Cortex of kidney (tissue), 1 donor: ENCODE data around the gene APMAP.
"Not testable (repeated sequence)": the region's sequence is repeated elsewhere in the genome, so short reads cannot be mapped to it uniquely, and the experiment has no call there.

Experiments
- DNase-seq: peaks from one replicate; lab custom pipeline; 2025; lab: John Stamatoyannopoulos, UW

APMAP gene

DNA sequence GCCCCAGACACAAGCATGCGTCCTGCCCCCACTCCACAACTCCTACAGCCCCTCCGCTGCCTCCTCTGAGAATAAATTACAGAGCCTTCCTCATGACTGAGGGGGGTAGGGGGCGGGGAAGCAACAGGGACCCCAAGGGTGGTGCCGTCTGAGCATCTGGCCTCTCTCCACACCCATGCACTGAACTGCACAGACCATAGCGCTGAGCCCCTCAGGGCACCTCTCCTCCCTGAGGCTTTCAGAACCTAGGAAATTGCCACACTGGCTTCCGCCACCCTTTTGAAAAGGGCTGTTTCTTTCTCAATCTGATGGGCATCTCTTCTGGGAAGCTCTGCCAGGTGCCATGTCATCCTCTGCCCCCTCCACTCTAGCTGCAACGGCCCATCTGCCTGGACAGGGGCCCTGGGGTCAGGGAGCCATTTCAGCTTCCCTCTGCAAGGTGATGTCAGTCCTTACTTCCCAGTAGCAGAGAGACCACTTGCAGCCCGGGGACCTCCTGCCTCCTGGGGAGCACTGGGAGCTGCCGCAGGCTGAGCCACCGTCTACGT is 40.9 kb downstream of the APMAP start:
- no peak for DNase-seq

DNA sequence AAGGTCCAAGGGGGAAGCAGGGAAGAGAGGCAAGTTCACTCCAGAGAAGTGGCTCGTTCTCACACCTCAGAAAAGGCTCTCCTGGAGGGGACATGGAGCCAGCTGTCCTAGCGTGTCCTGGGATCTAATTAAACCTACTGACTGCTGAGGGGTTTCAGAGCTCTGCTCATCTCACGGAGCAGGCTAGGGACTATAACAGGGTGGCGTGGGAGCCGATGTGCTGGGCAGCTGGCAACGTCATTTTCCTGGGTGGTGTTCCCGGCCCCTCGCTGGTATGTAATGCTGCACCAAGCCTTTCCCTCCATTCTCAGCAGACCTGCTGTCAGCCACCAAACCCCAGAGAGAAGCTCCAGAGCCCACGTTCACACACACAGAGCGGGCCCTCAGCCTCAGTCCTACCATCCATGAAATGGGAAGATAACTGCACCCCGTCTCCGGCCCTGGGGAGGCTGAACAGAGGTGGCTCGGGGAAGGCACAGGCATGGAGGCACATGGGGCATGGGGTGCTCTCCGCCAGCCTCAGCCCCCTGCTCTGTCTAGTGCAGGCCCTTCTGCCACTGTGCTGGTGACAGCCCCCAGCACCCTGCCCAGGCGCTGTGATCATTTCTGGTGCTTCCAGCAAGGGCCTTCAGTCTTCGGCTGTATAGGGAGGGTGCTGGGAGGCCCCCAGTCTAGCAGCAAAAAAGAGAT is 41.6 kb downstream of the APMAP start:
- DNase-seq, result no peak

DNA sequence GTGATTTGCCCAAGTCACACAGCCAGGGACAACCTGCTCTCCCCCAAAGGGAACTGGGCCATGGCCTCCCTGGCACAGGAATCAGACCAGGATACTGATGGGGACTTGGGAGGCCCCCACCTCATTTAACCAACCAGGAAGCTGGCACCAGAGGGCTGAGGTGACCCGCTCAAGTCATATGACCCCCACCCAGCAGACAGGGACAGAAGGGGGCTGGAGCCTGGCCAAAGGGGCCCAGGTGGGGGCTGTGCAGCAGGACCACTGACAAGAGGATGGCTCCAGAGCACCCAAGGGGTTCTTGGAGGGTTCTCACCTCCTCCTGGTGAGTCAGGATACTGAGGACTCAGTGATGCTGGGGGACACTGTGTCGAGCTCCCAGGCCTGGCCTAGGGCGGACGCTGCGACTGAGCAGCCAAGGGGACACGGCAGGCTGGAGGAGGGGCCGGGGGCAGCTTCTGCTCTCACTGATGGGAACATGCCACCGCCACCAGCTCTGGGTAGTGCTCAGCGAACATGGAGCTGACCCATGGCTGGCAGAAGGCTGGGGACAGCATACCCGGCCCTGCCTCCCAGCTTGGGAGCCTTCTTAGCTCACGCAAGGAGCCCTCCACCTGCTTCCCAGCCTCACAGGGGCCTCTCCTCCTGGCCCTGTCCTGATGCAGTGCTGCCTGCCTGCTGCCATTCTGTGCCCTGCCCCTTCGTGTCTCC is 42.3 kb downstream of the APMAP start:
- no peak for DNase-seq

DNA sequence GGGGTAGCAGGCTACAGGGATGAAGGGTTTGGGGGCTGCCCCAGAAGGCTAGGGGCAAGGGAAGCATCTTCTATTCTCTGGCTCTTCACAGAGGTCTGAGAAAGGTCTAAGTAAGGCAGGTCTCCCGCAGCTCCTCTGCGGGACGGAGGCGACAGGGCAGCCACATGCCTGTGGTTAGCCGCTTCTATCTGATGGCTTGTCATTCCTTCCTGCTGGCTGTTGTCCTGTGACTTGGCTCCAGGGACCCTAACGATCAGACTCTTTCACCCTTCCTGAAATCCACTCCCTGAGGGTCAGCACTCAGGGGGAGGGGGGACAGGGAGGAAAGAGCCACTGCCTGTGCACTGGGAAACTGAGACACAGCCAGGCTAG is 42.8 kb downstream of the APMAP start:
- no peak for DNase-seq

DNA sequence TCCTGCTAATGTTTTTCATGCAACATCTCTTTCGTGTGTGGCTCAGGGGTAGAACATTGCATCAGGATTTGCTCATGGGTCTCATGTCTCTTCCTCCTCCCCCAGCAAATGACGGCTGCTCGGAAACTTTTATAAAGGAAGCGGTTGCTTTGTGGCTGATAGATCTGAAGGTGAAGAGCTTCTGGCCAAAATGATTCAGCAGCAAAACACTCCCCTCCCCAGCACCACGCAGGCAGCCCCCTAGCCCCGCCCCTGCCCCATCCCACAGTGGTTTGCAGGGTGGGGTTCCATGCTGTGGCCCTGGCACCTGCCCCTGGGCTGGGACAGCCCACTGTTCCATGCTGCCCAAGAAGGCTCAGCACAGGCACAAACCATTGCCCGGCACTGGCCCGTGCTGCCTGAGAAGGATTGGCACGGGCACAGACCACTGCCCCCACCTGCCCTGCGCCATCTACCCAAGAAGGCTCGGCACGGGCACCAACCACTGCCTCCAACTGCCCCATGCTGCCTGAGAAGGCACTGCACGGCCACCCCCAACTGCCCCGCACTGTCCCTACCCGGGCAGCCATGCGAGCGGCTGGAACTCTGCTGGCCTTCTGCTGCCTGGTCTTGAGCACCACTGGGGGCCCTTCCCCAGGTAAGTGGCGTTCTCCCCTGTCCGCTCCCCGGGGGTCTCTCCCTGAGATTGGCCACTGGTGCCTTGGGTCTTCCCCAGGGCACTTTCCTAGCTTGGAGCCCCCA is 43.4 kb downstream of the APMAP start, which contains the start of gene CST7:
TSS of gene CST7 (plus strand) at position 331 of the 741 bp plus-strand sequence. CDS start at position 568, 237 bp downstream.
- no peak for DNase-seq

DNA sequence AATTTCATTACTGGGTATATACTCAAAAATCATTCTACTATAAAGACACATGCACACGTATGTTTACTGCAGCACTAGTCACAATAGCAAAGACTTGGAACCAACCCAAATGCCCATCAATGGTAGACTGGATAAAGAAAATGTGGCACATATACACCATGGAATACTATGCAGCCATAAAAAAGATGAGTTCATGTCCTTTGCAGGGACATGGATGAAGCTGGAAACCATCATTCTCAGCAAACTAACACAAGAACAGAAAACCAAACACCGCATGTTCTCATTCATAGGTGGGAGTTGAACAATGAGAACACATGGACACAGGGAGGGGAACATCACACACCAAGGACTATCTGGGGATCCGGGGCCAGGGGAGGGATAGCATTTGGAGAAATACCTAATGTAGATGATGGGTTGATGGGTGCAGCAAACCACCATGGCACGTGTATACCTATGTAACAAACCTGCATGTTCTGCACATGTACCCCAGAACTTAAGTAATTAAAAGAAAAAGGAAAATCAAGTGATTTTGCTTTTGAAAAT is 44.1 kb downstream of the APMAP start:
- not testable (repeated sequence) for DNase-seq

DNA sequence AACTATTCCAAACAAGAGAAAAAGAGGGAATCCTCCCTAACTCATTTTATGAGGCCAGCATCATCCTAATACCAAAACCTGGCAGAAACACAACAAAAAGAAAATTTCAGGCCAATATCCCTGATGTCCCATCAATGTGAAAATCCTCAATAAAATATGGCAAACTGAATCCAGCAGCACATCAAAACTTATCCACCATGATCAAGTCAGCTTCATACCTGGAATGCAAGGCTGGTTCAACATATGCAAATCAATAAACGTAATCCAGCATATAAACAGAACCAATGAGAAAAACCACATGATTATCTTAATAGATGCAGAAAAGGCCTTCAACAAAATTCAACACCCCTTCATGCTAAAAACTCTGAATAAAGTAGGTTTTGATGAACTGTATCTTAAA is 46.2 kb downstream of the APMAP start:
- DNase-seq, result not testable (repeated sequence)

DNA sequence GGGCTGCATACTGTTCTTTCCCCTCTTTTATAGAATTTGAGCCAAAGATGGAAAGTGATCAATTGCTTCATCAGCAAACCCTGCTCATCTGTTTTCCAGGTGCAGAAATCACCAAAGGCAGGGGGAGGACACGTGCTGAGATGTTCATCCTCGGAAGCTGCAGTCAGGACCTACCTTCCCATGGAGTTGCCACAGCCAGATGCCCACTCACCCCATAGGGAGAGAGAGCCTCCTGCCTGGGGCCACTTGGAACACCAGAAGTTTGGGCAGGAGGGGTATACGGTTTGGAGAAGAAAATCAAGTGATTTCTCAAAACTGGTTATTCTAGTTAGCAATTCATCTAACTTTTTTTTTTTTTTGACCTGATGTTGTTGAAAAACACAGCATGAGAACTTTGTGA is 48.8 kb downstream of the APMAP start:
- no peak for DNase-seq

DNA sequence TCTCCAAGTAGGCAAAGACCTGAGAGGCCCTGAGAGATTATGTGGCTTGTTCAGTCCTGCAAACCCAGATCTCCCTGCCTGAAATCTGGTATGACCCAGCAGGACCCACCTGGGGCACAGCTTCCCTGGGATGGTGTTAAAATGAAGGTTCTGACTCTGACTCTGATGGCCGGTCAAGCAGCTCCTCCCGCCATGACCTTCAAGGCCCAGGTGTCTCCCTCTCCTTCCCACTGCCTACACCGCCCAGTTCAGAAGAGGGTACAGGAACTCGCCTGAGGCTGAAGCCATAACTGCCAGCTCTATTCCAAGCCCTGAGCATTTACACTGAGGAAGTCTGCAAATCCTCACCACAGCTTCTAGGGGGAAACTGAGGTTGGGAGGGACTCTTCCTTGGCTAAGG is 49.4 kb downstream of the APMAP start:
- DNase-seq, result no peak

DNA sequence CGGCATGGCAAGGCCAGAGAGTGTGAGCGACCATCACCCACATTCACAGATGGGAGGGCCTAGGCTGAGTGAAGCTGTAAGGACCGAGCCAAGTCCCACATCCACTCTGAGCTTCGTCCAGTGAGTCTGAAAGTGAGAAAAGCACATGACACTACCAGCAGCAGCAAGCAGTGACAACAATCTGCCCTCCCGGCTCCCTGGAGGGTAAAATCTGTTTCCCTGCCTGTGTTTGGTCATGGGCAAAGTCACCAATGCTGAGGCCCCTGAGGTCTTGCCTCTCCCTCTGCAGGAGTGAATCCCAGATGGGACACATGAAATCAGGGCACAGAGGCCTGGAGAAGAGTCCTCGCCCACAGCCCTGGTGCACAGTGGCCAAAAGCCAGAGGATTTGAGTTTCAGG is 49.9 kb downstream of the APMAP start:
- DNase-seq, result no peak

DNA sequence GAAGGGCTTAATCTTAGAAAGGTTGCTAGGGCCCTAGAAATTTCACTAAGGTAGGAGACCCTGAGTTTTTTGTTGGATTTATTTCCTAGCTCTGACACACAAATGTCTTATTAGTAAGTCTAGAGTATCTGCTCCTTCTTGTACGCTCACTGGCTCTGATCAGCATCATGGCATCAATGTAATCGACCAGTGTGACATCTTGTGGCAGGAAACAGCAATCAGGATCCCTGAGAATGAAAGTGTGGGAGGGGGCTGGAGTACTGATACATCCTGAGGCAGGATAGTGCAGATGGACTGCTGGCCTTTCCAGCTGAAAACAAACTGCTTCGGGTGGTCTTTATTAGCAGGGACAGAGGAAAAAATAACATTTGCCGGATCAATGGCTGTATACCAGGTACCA is 53.5 kb downstream of the APMAP start:
- DNase-seq, result no peak

DNA sequence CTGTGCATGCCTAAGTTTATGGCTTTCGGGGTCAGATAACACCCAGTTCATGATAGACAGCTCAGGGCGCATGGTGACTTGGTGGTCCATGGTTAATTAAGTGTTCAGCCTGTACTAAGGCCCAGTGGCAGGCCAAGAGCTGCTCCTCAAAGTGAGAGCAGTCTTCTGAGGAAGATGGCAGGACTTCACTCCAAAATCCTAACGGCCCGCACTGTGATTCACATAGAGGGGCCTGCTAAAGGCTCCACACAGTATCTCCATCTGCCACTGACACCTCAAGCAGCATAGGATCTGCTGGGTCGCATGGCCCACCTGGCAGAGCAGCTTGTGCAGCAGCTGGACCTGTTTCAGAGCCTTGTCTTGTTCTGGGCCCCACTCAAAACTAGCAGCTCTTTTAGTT is 54.1 kb downstream of the APMAP start:
- DNase-seq, result no peak

DNA sequence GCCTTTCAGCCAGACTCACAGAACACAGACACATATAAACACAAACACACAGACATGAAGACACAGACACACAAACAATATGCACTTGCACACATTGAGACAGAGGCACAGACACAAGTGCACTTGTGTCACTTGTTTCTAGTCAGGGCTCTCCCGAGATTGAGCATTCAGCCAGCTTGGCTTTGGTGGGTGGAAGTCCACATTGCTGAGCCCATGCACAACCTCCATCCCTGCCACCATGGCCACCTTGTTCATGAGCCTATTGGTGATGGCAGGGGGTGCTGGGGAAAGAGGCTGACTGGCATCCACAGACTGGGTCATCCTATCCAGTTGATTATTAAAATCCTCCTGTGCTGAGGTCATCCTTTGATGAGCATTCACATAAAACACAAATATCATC is 55.0 kb downstream of the APMAP start:
- no peak for DNase-seq

DNA sequence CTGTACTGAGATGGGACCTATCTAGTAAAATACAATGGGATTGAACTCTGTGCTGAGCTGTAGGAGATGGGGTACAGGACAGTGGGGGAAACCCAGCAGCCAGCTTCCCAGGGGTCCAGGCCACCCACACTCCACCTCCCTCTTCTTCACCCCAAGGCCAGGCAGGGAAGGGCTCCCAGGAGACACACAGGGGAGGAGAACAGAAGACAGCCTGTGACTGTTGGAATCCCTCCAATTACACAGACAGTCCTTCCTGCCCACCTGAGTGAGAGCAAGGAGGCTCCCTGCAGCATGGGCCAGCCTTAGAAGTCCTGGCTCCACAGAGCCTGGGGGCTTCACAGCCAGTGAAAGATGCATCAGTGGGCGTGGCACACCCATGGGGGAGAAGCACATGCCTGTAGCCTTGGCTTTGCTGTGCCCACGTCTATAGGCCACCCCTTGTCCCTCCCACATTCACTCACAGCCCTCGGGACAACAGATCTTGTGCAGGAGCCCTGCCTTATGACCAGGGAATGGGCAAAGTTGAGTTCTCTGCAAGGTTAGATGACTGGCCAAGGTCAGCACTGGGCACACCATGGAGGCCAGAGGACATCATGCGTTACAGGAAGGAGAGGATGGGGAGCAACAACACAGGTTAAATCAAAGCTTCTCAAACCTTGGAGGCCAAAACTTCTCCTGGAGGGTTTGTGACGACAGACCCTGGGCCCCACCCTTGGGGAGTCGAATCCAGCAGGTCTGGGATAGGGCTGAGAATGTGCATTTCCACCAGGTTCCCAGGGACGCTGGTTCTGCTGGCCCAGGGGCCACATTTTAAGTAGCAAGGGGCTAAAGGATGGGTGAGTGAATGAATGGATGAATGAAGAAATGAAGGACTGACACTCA is 55.8 kb downstream of the APMAP start:
- no peak for DNase-seq

DNA sequence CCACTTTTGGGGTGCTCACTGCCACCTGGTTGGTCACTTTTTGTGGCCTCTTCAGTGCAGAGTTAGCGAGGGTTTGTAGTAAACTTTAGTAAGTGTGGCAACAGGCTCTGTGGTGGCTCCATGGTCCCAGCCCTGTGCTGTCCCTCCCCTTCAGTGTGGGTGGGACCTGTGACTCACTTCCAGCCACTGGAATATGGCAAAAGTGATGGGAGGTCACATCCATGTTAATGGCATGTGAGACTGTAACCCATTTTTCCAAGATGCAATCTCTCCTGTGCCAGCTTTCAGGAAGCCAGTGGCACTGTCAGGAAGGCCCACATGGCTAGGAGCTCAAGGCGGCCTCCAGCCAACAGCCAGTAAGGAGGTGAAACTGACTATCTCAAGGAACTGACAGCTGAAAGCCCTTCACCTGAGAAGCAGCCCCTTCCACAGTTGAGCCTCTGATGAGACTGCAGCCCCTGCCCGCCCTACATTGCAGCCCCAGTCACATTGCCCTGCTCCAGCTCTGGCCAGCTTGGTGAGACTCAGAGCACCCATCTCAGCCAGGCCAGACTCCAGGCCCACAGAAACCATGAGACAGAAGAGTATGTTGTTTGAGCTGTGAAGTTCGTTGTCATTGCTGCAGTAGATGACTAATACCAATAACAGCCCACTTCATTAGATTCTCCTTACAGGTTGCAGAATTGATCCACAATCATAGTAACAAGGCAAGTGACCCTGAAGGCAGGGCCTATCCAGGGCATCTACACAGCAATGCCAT is 56.6 kb downstream of the APMAP start:
- DNase-seq, result no peak

DNA sequence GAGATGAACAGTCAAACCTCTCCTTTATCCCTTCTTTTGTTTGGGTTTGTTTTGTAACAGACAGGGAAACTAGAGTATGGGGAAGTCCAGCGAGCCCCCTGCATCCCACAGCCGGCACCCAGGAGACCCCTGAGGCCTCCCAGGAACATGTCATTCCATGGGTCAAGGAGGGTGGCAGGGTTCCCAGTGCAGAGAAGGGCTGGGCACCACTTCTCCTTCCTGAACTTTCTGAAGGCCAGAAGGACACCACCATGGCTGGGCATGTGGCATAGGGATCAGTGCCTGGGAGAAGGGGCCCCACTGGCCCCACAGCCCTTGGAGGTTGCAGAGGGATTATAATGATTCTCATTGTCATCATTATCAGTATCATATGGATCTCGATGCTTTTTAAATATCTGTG is 57.4 kb downstream of the APMAP start:
- DNase-seq, result no peak

DNA sequence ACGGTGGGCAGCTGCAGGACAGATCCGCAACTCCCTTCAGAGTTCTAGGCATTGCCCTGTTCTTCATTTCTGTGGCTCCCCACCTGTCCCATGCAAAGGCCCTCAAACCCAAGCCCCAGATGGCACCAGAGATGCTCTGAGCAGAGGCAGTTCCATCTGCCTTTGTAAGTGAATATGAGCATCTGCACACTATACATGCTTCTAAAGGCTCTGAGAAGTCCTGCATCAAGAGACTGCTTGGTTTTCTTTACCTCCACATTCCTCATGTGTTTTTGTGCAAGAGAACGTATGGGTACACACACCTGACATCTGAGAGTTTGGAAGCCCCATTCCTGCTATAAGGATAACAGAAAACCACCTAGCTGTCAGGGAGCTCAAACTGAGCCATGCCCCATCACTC is 57.8 kb downstream of the APMAP start:
- DNase-seq, result no peak

DNA sequence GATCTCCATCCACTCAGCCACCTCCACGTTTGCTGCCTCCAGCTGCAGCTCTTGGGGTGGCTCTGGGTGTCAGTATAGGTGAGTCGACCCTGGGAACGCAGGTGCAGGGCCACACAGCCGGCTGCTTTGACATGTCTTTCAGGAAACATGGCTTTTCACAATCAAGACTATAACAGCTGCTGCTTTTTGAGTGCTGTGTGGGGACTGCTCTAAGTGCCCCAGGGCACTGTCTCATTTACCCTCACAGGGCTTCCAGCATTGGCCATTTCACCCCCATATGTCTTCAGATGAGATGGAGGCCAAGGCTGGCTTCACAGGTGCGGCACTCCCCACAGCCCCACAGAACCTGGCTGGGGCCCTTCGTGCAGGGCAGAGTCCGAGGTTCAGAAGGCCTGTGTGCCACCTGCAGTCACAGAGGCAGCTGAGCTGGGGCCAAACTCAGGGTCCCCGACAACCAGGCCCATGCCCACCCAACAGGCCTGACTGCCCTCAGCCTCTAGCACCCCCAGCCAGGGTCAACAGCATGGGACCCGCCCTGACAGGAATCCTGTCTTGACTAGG is 58.4 kb downstream of the APMAP start:
- DNase-seq, result no peak

DNA sequence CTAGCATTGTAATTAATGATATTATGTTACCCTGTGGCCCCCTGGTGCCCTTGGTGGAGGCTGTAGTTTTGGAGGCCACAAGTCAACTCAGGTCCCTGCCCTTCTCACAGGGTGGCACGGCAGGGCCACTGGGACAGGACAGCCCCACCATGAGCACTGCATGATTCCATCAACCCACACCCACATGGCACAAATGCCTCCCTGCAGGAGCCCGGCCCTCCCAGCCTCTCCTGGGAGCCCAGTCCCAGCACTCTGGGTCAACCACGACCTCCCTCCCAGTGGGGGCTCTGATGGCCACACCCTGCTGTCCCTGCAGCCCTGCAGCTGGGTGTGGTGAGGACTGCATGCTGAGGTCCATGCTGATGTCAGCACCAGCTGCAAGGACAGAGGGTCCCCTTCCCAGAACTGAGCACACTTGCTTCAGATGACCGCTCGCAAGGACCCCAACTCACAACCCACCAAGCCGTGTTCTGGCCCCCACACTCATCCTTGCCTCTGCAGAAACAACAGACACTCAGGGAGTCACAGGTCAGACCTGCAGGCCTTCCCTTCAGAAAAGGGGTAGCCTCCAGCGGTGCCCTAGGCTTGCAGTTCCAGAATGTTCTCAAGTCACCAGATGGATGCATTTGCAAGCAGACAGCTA is 59.2 kb downstream of the APMAP start:
- DNase-seq, result no peak

DNA sequence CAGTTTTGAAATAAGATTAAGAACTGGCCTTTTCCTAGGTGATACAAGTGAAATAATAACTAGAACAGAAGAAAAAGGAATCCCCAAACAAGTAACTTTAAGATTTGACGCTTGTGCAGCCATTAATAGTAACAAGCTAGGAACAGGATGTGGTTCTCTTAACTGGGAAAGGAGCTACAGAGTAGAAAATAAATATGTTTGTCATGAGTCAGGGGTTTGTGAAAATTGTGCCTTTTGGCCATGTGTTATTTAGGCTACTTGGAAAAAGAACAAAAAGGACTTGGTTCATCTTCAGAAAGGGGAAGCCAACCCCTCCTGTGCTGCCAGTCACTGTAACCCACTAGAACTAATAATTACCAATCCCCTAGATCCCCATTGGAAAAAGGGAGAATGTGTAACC is 60.7 kb downstream of the APMAP start:
- not testable (repeated sequence) for DNase-seq
